HG03378 (cell line): ENCODE results near the gene TNFRSF1A.
"Not testable (repeated sequence)": the region's sequence is repeated elsewhere in the genome, so short reads cannot be mapped to it uniquely, and the experiment has no call there.

Experiments used
- ATAC-seq: cut with Tn5 transposase; IDR thresholded peaks from one replicate; pipeline ENCODE4 v1.9.1; 2021; ENCODE audit warnings: mild to moderate bottlenecking, moderate library complexity; ENCODE audit not compliant: unreplicated experiment

TNFRSF1A gene

GRCh38 chr12:6338536-6338935 is 3.3 kb downstream of the TNFRSF1A start:
- not testable (repeated sequence) for ATAC-seq

DNA sequence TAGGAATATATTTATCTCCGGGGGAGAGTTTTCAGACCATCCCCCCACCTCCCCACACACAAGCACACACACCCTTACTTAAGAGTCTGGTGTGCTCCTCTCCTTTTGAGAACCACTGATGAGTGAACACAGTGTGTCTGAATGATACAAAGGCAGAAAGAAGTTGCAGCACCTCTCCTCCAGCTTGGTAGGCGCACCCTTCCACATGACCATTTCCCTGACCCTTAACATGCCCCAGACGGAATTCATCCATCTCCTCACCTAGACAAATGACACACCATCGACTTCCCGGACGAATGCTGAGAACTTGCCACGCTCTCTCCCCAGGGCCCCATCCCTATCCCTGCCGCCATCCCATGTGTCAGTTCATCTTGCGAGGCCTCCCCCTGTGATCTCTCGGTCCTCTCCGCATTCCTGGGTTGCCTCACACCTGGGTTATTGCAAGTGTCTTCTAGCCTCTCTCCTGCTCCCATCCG is 3.9 kb downstream of the TNFRSF1A start:
- no peak for ATAC-seq

GRCh38 chr12:6336889-6337853 is 4.7 kb downstream of the TNFRSF1A start:
- no peak for ATAC-seq

DNA sequence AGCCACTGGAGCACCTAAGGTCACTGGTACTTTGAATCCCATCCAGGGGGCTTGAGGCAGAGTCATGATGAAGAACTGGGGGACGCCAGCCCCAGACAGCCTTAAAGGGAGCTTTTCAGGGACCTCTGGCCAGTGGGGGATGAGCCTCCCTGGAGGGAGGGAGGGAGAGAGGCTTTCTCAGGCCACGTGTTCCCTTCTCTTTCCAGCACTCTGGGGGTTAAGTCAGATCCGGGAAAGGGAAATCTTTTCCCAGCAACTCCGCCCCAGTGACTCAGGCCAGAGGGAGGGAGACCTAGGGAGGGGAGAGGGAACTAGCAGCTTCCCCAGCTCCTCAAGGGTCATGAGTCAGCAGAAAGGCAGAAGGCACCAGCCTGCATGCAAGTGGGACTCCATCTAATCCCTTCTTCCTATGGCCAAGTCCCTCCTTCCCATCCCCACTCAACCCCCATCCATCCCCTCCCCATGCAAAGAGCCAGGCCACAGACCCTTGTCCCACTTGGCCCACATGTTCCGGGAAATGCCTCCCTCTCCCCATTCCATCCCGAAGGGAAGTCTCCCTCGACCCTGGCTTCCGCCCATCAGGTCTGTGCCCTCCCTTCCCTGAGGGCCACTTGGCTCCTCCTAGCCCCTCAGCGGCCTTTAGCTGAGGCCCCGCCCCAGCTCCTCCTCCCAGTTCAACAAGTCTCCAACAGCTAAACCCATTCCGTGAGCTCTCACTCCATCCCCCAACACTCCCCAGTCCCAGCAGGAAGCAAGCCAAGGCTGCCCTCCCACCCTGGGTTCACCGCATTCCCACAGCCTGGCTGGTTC is 5.6 kb downstream of the TNFRSF1A start:
- no peak for ATAC-seq

GRCh38 chr12:6335451-6336078 is 6.3 kb downstream of the TNFRSF1A start:
- peak; percentile 46 for ATAC-seq

DNA sequence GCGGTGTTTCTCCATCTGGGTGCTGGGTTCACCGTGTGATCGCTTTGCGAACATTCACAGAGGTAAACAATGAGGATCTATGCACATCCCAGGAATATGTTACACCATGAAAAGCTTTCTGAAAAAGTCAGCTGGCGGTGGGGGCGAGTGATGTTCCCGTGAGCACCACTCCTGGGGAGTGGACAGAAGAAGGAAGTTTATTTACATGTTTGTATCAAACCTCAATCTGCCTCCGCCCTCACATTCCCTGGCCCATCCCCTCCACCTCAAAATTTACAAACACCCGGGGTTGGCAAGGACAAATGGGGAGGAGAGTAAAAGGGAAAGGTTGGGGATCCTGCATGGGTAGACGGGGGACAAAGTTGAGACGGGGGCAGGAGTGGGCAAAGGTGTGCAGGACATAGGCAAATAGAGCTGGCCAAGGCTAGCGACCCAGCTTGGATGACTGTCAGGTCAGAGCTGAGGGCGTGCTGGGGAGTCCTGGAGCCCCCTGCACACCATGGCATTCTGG is 6.9 kb downstream of the TNFRSF1A start:
- ATAC-seq = no peak

DNA sequence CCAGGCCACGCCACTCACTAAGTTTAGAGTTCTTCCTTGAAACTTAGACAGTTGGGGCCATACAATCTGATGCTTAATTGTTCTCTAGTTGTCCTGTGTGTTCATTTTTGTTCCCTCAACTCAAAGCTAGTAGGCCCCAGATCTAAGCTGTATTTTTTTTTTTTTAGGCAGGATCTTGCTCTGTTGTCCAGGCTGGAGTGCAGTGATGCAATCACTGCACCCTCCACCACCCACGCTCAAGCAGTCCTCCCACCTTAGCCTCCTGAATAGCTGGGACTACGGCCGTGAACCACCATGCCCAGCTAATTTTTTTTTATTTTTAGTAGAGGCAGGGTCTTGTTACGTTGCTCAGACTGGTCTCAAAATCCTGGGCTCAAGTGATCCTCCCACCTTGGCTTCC is 7.5 kb downstream of the TNFRSF1A start:
- no peak for ATAC-seq

DNA sequence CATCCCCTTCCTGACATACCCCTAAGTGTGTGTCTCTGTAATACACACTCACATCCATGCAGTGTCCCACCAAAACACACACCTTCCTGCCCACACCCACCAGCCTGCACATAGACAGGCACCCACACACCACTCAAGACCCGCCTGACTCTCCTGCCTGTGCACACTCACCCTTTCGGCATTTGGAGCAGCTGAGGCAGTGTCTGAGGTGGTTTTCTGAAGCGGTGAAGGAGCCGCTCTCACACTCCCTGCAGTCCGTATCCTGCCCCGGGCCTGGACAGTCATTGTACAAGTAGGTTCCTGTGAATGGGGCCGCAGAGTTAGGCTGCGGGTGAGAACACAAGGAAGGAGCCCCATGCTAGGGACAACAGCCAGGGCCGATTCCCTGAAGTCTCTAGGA is 8.3 kb downstream of the TNFRSF1A start:
- no peak for ATAC-seq

DNA sequence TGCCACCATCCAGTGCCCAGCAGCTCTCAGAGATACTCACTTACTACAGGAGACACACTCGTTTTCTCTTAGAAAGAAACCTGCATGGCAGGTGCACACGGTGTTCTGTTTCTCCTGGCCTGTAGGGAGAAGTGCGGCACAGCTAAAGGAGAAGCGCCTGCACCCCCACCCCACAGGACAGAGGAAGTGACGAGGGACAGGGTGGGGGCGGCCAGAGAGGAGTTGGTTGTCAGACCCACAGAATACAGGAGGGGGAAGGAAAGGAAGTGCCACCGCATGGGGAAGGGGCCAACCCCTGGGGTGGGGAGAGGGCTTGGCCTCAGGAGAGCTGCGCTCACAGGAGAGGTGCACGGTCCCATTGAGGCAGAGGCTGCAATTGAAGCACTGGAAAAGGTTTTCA is 8.8 kb downstream of the TNFRSF1A start:
- ATAC-seq = no peak

DNA sequence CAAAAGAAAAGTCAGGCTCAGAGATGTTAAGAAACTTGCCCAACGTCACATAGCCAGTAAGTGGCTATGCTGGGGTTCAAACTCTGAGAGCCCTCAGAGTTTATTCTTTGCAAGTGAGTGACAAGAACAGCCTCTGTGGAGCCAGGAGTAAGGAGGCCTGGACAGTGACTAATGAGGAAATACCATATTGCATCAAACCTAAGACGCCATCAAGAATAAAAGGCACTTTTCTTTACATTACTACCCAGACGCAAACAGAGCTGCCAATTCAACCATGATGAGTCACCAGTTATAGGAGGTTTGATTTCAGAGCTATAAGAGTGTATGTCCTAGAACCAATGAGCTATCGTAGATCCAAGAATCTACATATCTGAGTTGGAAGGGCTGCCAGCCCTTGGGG is 9.4 kb downstream of the TNFRSF1A start:
- no peak for ATAC-seq

DNA sequence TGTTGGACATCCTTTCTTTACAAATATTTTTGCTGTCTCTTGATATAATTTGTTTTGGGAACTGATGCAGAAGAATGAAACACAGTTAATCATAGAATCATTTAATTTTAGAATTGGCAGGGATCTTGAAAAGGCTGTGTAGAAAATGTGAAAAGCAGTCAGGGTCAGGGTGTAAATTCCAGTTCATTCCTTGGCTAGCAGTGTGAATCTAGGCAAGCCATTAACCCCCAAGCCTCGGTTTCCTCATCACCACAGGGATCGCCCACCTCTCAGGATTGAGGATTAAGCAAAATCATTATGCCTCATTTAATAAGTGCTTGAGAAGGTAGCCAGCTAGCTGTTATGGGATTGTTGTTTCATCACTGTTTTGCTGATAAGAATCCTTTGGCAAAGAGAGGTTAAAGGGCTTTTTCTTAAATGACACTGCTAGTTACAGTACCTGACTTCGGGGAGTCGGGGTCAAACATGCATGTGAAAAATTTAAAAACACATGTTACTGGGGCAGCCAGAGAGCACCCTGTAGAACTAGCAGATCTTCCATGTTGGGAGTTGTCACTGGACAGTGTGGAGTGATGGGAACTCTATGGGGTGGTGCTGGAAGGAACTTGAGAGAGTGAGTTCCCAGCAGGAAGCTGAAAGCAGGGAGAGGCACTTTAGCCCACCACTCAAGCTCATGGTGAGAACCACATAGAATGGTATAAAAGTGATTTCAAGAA is 10.7 kb downstream of the TNFRSF1A start:
- ATAC-seq = no peak

DNA sequence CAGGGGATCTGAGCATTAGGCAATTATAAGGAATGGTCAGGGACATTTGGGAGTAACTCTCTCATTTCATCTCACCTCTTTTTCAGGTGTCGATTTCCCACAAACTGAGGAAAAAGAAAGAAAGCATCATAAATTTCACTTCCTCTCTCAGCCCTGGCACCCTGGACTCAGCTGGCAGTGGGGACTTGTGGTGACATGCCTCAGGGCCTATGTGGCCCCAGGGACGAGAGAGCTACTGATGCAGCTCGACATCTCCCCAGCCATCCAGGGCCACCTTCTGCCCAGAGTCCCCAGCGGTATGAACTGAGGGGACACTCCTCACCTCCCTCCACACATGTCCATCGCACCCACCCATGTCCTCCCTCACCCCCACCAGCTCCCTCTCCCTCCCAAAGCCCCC is 11.7 kb downstream of the TNFRSF1A start:
- no peak for ATAC-seq

DNA sequence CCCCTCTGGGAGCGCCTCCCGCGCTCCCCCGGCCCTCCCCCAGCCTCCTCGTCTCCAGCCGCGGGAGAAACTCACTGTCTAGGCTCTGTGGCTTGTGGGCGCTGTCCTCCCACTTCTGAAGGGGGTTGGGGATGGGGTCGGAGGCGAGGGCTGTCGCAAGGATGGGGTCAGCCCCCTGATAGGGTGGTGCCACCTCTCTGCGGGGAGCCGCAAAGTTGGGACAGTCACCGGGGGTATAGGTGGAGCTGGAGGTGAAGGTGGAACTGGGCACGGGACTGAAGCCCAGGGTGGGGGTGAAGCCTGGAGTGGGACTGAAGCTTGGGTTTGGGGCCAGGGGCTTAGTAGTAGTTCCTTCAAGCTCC is 12.2 kb downstream of the TNFRSF1A start:
- no peak for ATAC-seq

DNA sequence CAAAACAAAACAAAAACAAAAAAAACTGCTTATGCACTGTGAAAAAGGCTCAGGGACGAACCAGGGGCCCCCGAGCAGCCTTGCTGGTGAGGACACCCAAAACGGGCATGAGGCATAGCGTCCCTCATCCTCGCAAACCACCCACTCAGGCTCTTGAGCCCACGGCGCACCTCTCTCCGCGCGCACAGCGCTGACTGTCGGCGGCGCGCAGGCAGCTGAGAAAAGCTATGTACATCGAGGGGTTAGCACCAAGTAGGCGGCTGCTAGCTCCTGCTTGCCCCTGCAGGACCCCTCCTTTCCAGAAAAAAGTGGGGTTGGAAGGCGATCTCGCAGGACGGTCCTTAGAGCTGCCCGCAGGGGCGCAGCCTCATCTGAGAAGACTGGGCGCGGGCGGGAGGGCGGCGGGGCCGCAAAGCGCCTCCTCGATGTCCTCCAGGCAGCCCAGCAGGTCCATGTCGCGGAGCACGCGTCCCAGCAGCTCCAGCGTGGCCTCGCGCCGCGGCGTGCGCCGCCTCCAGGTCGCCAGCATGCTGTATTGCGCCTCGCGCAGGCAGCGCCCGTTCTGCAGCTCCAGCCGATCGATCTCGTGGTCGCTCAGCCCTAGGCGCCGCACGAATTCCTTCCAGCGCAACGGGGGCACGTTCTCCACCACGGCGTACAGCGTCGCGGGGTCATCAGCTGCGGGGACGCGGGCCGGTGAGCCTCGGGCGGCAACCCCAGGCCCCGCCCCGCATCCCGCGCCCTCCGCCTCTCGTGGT is 12.8 kb downstream of the TNFRSF1A start:
- ATAC-seq = no peak

DNA sequence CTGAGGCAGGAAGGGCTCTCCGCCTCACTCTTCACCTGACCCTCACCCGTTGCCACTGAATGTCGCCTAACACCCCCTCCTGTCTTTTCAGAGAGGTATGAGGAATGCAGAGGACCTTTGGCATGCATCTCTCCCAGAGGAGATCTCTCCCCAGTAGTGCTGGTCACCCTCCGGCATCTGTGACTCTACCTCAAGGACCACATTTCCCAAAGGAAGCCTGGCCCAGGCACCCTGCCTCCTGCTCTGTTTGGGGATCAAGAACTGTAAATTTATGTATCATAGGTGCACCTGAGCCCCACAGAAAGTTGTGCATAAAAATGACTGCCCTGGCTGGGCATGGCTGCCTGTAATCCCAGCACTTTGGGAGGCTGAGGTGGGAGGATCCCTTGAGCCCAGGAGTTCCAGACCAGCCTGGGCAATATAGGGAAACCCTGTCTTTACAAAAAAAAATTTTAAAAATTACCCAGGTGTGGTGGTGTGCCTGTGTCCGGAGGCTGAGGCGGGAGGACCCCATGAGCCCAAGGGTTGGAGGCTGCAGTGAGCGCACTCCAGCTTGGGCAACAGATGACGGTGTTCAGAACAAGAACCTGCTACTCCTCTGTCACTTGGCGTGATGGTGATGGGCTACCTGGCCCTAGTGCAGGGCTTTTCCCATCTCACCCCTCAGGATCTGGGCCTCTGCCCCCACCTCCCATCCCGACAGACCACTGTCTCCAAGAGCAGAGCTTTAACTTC is 13.7 kb downstream of the TNFRSF1A start:
- ATAC-seq = no peak

- ATAC-seq = no peak
Measured at GRCh38 chr12:6327229-6328041, 14.4 kb downstream of the TNFRSF1A start.

DNA sequence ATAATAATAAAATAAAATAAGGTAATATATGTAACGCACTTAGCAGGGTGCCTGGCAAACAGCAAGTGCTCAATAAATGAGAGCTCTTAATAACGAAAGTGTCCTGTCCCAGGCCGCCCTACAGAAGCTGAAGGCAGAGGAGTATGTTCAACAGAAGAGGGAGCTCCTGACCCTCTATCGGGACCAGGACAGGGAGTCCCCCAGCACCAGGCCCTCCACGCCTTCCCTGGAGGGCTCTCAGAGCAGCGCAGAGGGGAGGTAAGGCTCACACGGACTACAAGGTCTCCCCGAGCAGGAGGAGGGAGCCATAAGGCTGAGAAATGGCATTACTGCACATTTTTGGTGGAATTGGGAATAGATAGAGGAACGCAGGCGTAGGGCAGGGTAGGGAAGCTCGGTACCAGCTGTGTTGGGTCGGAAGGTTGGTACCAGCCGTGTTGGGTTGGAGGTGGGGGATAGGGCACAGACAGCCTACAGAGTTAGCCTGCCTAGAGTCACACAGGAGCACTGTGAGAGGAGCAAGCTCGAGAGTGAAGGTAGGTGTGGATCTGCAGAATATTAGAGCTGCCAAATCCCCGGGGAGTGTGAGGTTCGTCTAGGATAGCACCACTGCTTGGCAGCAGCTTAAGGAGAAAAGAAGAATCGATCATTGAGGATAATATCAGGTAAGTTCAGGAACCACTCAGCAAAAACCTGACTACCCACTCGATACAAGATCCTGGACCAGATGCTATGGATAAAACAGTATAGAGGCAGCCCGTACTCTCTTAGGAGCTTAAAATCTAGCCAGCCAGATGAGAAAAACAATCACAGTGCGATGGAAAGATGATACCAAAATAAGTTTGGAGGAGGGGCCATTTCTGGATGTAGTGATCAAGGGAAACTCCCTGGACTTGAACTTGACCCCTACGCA is 15.3 kb downstream of the TNFRSF1A start:
- ATAC-seq = no peak
